Activated naive CD8-positive, alpha-beta T cell (primary cell): ENCODE results near the gene CACNA2D4.

ENCODE experiments used
- H3K27ac Mint-ChIP-seq: one replicate; pipeline ENCODE4 v1.8.0; 2021; ENCODE audit warnings: mixed read lengths
- H3K27me3 Mint-ChIP-seq: one replicate; pipeline ENCODE4 v1.8.0; 2021; ENCODE audit warnings: mixed read lengths
- H3K36me3 Mint-ChIP-seq: one replicate; pipeline ENCODE4 v1.8.0; 2021; ENCODE audit warnings: mixed read lengths
- H3K4me1 Mint-ChIP-seq: one replicate; pipeline ENCODE4 v1.8.0; 2021; ENCODE audit warnings: low read depth, mixed read lengths
- H3K4me3 Mint-ChIP-seq: one replicate; pipeline ENCODE4 v1.8.0; 2021; ENCODE audit warnings: mild to moderate bottlenecking, mixed read lengths
- H3K9me3 Mint-ChIP-seq: one replicate; pipeline ENCODE4 v1.8.0; 2021; ENCODE audit warnings: low read depth, mixed read lengths

Gene CACNA2D4

DNA sequence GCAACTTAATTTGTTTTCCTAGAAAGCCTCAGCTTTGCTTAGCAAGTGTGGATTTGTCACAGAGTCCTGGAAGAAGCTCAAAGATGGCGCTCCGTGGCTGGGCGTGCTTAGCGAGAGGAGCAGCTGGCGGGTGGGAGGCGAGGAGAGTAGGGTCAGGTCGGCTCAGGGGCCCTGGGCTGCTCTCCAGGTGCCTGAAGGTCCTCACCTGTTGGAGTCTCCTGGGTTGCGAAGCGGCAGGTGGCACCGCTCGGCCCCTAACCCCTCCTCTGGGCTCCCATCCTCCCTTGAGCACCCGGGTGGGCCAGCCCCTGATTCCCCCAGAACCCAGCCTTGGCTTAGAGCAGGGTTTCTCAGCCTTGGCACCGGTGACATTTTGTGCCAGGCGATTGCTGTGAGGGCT lies 73.0 kb downstream of the CACNA2D4 start:
- Mint-ChIP-seq H3K4me3 (no peak overlapping the region), H3K36me3 (no peaks in the 10 kb centered on the region), H3K9me3 (no peaks in the 10 kb centered on the region), H3K27me3 (no peaks in the 10 kb centered on the region), H3K27ac (no peak overlapping the region), H3K4me1 (no peaks in the 10 kb centered on the region)

GRCh38 chr12:1844661-1845409 lies 73.6 kb downstream of the CACNA2D4 start:
- H3K27ac Mint-ChIP-seq, result no peak overlapping the region
- H3K4me1 Mint-ChIP-seq, result no peaks in the 10 kb centered on the region

GRCh38 chr12:1844223-1844622 lies 74.2 kb downstream of the CACNA2D4 start:
- H3K27ac Mint-ChIP-seq, result no peak overlapping the region
- no peaks in the 10 kb centered on the region for H3K9me3 Mint-ChIP-seq
- no peak overlapping the region for H3K4me3 Mint-ChIP-seq
- no peaks in the 10 kb centered on the region for H3K27me3 Mint-ChIP-seq
- no peaks in the 10 kb centered on the region for H3K4me1 Mint-ChIP-seq
- H3K36me3 Mint-ChIP-seq, result no peaks in the 10 kb centered on the region

More at GRCh38 chr12:1844661-1845409, 73.6 kb downstream of the CACNA2D4 start:
- Mint-ChIP-seq H3K4me3 (no peak overlapping the region), H3K27me3 (no peaks in the 10 kb centered on the region), H3K36me3 (no peaks in the 10 kb centered on the region), H3K9me3 (no peaks in the 10 kb centered on the region)

DNA sequence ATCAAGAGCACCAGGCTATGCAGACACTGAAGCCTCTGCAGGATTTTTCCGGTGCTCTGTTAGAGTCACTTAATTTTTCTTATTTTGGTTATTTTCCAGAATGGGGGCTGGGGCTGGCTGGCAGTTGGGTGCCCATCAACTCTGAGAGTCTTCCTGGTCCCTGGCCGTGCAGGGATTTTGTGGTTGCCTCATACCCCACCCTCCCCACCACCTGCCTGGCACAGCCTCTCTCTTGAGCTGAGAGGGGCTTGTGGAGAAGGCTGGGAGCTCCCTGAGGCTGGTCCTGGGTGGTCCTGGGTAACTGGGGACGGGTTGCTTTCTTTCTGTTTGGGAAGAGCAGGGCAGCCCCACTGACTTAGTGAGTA lies 74.8 kb downstream of the CACNA2D4 start:
- Mint-ChIP-seq H3K4me1 (no peaks in the 10 kb centered on the region), H3K27ac (no peak overlapping the region), H3K27me3 (no peaks in the 10 kb centered on the region), H3K4me3 (no peak overlapping the region), H3K36me3 (no peaks in the 10 kb centered on the region), H3K9me3 (no peaks in the 10 kb centered on the region)

DNA sequence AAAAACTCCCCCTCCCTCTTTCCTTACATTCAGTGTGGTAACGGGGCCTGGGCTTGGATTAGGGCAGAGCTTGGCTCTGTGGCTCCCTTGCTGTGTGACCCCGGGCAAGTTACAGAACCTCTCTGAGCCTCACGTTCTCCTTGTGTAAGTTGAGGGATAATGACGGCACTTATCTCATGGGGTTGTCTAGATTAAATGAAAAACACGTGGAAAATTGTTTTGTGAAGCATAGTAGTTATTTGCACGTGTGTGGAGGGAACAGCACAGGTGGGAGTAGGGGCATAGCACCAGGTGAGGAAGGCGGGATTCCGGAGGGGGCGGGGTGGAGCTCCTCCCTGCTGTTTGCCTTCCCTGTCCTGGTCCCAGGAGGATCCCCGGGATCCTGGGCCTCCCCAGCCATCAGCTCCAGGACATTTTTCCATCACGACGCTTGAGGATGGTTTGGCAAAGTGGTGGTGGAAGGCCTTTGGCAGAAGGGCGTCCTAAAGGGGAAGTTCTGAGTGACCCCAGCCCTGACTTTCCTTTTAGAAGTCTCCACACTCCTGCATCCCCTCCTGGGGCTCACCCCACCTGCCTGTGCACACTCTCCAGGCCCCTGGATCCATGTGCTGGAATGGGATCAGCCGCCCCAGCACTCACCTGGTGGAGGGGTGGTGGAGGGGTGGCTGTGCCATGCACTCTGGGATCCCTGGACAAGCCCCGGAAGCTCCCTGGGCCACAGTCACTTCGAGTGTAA lies 75.4 kb downstream of the CACNA2D4 start:
- no peak overlapping the region for H3K27ac Mint-ChIP-seq
- H3K9me3 Mint-ChIP-seq, result no peaks in the 10 kb centered on the region
- no peaks in the 10 kb centered on the region for H3K4me1 Mint-ChIP-seq
- H3K4me3 Mint-ChIP-seq, result no peak overlapping the region
- no peaks in the 10 kb centered on the region for H3K36me3 Mint-ChIP-seq
- no peaks in the 10 kb centered on the region for H3K27me3 Mint-ChIP-seq

GRCh38 chr12:1842183-1842904 lies 76.1 kb downstream of the CACNA2D4 start:
- no peaks in the 10 kb centered on the region for H3K27me3 Mint-ChIP-seq
- H3K36me3 Mint-ChIP-seq, result no peaks in the 10 kb centered on the region
- H3K4me3 Mint-ChIP-seq, result no peak overlapping the region
- no peak overlapping the region for H3K27ac Mint-ChIP-seq
- no peaks in the 10 kb centered on the region for H3K9me3 Mint-ChIP-seq
- no peaks in the 10 kb centered on the region for H3K4me1 Mint-ChIP-seq

DNA sequence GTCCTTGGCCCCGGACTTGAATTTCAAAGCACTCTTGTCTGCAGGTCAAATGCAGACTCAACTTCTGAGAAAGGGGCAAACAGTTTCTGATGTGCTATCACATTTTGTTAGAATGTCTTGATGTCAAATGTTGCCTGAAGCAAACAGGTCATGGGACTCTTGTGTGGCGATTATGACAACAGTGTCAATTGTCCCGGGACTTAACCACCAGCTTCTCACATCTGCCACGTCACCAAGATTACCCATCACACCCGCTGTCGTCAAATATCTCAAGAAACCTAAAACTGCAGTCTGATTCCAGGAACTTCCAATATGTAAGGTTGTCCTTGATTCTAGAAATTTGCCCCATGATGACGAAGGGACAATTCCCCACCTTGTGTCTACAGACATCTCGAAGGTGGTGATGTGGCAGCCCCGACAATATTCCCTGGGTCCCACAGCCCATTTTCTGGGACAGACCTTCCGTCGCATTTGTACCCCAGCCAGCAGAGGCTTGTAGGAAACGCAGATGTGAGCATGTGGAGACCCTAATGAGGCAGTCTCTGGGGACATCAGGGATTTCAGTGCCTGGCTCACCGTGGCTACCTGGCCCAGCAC lies 76.8 kb downstream of the CACNA2D4 start:
- Mint-ChIP-seq H3K27ac (no peak overlapping the region), H3K36me3 (no peaks in the 10 kb centered on the region), H3K4me1 (no peaks in the 10 kb centered on the region), H3K4me3 (no peak overlapping the region), H3K9me3 (no peaks in the 10 kb centered on the region), H3K27me3 (no peaks in the 10 kb centered on the region)

DNA sequence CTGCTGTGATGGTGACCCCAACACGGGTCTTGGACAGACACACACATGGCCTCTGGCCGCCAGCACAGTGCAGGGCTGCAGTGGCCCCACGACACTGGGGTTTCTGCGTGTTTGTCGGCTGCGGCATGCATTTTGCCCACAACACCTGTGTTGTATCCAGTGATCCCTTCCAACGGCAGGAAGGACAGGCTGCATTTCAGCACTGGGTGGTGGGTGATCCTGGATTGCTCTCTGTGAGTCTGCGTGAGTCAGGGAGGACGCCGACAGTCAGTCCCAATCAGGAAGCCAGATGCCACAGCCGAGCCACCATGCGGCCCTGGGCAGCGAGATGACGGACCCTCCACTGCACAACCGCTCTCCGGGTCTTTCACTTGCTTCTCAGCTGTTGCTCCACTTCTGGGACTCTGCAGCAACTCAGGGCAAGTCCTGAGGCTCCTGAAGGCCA lies 77.4 kb downstream of the CACNA2D4 start:
- H3K4me3 Mint-ChIP-seq, result no peak overlapping the region
- no peaks in the 10 kb centered on the region for H3K27me3 Mint-ChIP-seq
- no peaks in the 10 kb centered on the region for H3K9me3 Mint-ChIP-seq
- no peaks in the 10 kb centered on the region for H3K4me1 Mint-ChIP-seq
- no peak overlapping the region for H3K27ac Mint-ChIP-seq
- no peaks in the 10 kb centered on the region for H3K36me3 Mint-ChIP-seq

DNA sequence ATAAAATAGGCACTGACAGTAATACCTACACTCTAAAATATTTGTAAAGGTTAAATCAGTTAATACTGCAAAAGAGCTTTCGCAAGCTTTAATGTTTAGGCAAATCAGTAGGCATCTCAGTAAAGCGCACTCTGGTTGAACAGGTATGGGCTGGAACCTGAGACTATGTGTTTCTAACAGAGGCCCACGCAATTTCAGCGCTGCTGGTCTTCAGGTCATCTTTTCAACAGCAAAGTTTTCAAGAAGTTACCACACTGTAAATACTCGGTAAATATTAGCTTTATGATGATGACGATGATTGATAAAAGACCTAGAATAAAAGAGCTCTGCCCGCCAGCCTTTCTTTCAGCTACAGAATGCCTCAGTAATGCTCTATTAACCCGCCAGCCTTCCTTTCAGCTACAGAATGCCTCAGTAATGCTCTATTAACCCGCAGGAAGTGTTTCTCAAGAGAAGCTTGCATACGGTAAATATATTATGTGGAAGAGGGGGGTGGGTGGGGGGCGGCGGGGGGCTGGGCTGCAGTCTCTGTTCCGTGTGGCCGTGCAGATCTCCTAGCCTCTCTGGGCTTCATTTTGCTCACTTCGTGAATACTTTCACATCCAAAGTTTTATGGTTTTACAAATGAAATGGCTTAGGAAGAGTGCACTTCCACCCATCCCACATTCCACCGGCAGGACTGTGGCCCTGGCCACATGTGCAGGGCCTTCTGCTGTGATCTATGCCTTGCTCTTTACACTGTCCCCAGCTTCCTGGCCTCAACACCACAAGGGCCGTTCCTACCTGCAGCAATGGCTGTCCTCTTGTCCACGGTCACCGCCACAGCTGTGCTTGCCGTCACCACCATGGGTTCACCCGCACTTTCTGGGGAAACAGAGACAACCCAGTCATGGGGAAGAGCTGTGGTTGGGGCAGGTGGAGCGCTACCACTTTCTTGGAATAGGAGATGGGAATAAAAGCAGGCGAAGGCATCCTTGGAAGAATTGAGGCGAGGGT lies 78.2 kb downstream of the CACNA2D4 start:
- Mint-ChIP-seq H3K27me3 (no peaks in the 10 kb centered on the region), H3K4me1 (no peaks in the 10 kb centered on the region), H3K36me3 (no peaks in the 10 kb centered on the region), H3K27ac (no peak overlapping the region), H3K4me3 (no peak overlapping the region), H3K9me3 (no peaks in the 10 kb centered on the region)

- Mint-ChIP-seq H3K27me3 (no peaks in the 10 kb centered on the region), H3K9me3 (no peaks in the 10 kb centered on the region), H3K36me3 (no peaks in the 10 kb centered on the region), H3K4me1 (no peaks in the 10 kb centered on the region), H3K4me3 (no peak overlapping the region), H3K27ac (no peak overlapping the region)
Measured at GRCh38 chr12:1839464-1839863, 79.0 kb downstream of the CACNA2D4 start.

DNA sequence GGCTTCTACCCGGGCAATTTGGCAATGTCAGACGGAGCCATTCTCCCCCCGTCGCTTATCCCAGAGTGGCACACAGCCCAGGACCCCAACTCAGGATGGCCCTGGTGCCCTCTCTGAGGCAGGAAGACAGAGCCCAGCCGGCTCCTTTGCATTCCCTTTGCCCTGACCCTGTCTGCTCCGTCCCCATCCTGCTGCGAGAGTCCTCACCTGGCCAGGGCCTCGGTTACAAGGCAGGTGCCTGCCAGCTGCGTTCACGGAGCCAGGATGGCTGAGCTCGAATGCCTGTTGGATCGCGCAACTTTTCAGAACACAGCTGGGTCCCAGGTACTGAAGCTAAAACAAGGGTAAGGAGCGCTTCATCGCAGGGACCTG lies 79.5 kb downstream of the CACNA2D4 start:
- H3K4me1 Mint-ChIP-seq, result no peaks in the 10 kb centered on the region
- no peaks in the 10 kb centered on the region for H3K36me3 Mint-ChIP-seq
- H3K4me3 Mint-ChIP-seq, result no peak overlapping the region

DNA sequence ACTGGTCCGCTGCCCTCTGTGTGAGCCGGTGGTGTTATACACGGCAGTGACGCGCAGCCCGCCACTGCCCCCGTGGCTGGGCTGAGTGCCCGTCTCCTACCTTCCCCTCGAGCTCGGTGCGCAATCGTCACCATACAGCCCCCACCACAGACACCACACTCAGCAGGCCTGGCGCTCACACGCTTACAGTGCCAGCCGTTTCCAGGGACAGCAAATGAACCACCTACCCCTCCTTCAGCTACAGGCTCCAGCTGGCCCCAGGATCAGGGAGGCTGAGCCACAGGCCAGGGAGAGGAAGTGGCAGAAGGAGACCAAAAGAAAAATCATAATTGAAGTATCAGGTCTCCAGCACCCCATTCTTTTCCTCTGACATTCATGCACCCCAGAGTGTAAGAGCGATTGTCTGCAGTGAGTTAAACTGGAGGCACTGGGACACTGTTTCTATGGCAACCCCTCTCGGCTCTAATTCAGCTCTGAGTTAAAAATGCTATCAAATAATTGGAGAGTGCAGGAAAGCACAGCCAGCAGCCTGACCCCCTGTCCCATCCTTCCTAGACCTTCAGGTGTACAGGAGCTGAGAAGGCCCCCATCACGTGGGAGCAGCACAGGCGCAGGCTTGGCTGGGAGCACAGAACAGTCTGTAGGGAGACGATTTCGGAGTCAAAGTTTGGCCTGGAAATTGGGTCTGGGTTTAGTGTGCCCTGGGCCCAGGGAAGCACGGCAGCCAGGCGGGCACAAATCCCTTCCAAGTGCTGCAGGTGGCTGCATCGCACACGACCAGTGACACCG lies 80.1 kb downstream of the CACNA2D4 start:
- Mint-ChIP-seq H3K4me3 (no peak overlapping the region), H3K4me1 (no peaks in the 10 kb centered on the region), H3K27me3 (peaks cover 2% of the 10 kb centered on the region), H3K9me3 (no peaks in the 10 kb centered on the region), H3K36me3 (no peaks in the 10 kb centered on the region), H3K27ac (no peak overlapping the region)

More for the DNA sequence above, 79.5 kb downstream of the CACNA2D4 start:
- H3K9me3 Mint-ChIP-seq, result no peaks in the 10 kb centered on the region
- no peak overlapping the region for H3K27ac Mint-ChIP-seq
- no peaks in the 10 kb centered on the region for H3K27me3 Mint-ChIP-seq

GRCh38 chr12:1837541-1838204 lies 80.8 kb downstream of the CACNA2D4 start:
- no peak overlapping the region for H3K4me3 Mint-ChIP-seq
- H3K9me3 Mint-ChIP-seq, result no peaks in the 10 kb centered on the region
- peaks cover 4% of the 10 kb centered on the region for H3K27me3 Mint-ChIP-seq
- no peaks in the 10 kb centered on the region for H3K4me1 Mint-ChIP-seq
- no peak overlapping the region for H3K27ac Mint-ChIP-seq
- no peaks in the 10 kb centered on the region for H3K36me3 Mint-ChIP-seq
